SK-N-MC (cell line): Measurements from ENCODE around the gene RBP5.

Experiments used
- FOXP2 ChIP-seq: optimal IDR thresholded peaks from 2 replicates; pipeline ENCODE3; 2011; ENCODE audit warnings: mild to moderate bottlenecking, moderate library complexity; ENCODE audit not compliant: insufficient read depth; ENCODE audit errors: extremely low read length, control extremely low read depth
- POLR2AphosphoS5 ChIP-seq: IDR thresholded peaks from 2 replicates; pipeline ENCODE4 v1.6.1; 2012; ENCODE audit warnings: mild to moderate bottlenecking, low read depth, low read length, borderline replicate concordance

DNA sequence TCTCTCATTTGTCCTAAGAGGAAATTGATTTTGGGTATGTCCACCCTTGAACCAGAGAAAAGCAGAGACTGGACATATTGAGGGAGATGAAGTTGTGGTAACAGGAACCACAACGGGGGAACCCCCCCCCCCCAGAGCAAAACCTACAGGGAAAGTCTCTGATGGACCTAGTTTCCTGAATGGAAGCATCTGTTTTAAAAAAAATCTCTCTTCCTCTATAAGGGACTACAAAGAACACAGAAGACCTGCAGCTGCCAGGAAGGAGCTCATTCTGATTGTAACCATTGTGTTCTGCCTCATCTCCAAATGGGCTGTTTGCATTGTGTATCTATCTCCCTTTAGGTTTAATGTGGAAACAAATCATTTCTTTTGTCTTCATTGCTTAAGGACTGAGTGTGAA lies 54.7 kb downstream of the RBP5 start:
- TF ChIP-seq POLR2AphosphoS5 (no peak), FOXP2 (no peak)
